ENCODE measurements around the gene MAPKAPK2. TPM values are rescaled to one million over a fixed set of nuclear protein-coding genes. Genes with fewer than 3 reads are reported as not detected.

Gene MAPKAPK2
- total RNA-seq, 4 donors from 2014 or later: 37.8 to 70.1 (median 61.7) TPM

DNA sequence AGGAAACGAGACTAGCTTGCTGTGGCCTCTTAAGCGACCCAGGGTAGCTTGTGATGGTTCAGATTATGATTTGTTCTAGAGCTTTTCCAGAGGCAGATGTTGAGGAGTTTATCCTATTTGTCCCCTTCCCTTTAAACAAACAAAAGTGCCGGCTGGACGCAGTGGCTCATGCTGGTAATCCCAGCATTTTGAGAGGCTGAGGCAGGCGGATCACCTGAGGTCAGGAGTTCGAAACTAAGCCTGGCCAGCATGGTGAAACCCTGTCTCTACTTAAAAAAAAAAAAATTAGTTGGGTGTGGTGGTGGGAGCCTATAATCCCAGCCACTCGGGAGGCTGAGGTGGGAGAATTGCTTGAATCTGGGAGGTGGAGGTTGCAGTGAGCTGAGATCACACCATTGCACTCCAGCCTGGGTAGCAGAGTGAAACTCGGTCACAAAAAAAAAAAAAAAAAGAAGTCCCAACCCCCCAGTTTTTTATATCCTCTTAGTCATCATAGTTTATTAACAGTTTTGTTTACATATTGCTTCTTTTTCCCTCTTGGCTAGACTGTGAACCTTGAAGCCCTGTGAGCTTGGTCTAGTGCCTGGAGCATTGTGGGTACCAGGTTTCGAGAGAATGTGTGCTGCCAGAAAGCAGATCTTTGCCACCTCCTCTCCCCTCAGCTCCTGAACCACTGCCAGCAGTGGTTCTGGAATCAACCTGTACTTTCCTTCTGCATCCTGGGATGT is 29.8 kb downstream of the MAPKAPK2 start:
- Histone ChIP-seq H3K4me1 (peaks cover 61 to 85% (median 79%) of the 10 kb centered on the region in 4 donors), H3K27ac (replicated peaks in 1 of 4) (peak overlapping the region; percentile 53 to 71 (median 69)), H3K9me3 (no peaks in the 10 kb centered on the region), H3K36me3 (no peaks in the 10 kb centered on the region), H3K4me3 (no peak overlapping the region), H3K27me3 (no peaks in the 10 kb centered on the region)
- 45% methylated on average over 9 of the region's 9 CpGs for WGBS
- DNase-seq (ENCODE audit: extremely low spot score): no peak
- TF ChIP-seq EP300 (IDR thresholded peaks at IDR 0.05) (no peak), POLR2A (IDR thresholded peaks at IDR 0.05; ENCODE audit: low read depth) (no peak), POLR2AphosphoS5 (IDR thresholded peaks at IDR 0.05) (peak in 1 of 2 donors; percentile 66)
- TF ChIP-seq, protein P1, sequence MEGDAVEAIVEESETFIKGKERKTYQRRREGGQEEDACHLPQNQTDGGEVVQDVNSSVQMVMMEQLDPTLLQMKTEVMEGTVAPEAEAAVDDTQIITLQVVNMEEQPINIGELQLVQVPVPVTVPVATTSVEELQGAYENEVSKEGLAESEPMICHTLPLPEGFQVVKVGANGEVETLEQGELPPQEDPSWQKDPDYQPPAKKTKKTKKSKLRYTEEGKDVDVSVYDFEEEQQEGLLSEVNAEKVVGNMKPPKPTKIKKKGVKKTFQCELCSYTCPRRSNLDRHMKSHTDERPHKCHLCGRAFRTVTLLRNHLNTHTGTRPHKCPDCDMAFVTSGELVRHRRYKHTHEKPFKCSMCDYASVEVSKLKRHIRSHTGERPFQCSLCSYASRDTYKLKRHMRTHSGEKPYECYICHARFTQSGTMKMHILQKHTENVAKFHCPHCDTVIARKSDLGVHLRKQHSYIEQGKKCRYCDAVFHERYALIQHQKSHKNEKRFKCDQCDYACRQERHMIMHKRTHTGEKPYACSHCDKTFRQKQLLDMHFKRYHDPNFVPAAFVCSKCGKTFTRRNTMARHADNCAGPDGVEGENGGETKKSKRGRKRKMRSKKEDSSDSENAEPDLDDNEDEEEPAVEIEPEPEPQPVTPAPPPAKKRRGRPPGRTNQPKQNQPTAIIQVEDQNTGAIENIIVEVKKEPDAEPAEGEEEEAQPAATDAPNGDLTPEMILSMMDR (IDR thresholded peaks at IDR 0.05): no peak
- intact Hi-C loops (cut with DNase I): no loop called here

- Histone ChIP-seq H3K36me3 (no peaks in the 10 kb centered on the region), H3K27me3 (no peaks in the 10 kb centered on the region), H3K4me3 (no peak overlapping the region), H3K27ac (replicated peaks in 1 of 4) (peak overlapping the region; percentile 53 to 71 (median 69)), H3K9me3 (no peaks in the 10 kb centered on the region), H3K4me1 (peaks cover 58 to 85% (median 79%) of the 10 kb centered on the region in 4 donors)
- no peak for TF ChIP-seq POLR2AphosphoS5 (IDR thresholded peaks at IDR 0.05)
- no peak for TF ChIP-seq EP300 (IDR thresholded peaks at IDR 0.05)
- no peak for TF ChIP-seq POLR2A (IDR thresholded peaks at IDR 0.05; ENCODE audit: low read depth)
- TF ChIP-seq, protein P1 (IDR thresholded peaks at IDR 0.05): no peak
- 71% methylated on average over 4 of the region's 4 CpGs for WGBS
- no peak for DNase-seq (ENCODE audit: extremely low spot score)
- intact Hi-C loops (cut with DNase I): no loop called here
Observed at GRCh38 chr1:206715120-206715519, 30.4 kb downstream of the MAPKAPK2 start.

- intact Hi-C loops (cut with DNase I): no loop called here
- no peak overlapping the region for H3K4me3 ChIP-seq
- peak overlapping the region in 3 of 4 donors; percentile 67 to 71 (median 71) for H3K27ac ChIP-seq (replicated peaks in 1 of 4)
- H3K27me3 ChIP-seq: no peaks in the 10 kb centered on the region
- 96% methylated on average over 3 of the region's 3 CpGs for WGBS
- H3K9me3 ChIP-seq: no peaks in the 10 kb centered on the region
- no peak for TF ChIP-seq POLR2AphosphoS5 (IDR thresholded peaks at IDR 0.05)
- TF ChIP-seq EP300 (IDR thresholded peaks at IDR 0.05): no peak
- TF ChIP-seq POLR2A (IDR thresholded peaks at IDR 0.05; ENCODE audit: low read depth): no peak
- TF ChIP-seq, protein P1 (IDR thresholded peaks at IDR 0.05): no peak
- H3K36me3 ChIP-seq: no peaks in the 10 kb centered on the region
- no peak for DNase-seq (ENCODE audit: extremely low spot score)
- H3K4me1 ChIP-seq: peaks cover 53 to 84% (median 78%) of the 10 kb centered on the region in 4 donors
Observed at GRCh38 chr1:206715552-206716158, 30.9 kb downstream of the MAPKAPK2 start.

DNA sequence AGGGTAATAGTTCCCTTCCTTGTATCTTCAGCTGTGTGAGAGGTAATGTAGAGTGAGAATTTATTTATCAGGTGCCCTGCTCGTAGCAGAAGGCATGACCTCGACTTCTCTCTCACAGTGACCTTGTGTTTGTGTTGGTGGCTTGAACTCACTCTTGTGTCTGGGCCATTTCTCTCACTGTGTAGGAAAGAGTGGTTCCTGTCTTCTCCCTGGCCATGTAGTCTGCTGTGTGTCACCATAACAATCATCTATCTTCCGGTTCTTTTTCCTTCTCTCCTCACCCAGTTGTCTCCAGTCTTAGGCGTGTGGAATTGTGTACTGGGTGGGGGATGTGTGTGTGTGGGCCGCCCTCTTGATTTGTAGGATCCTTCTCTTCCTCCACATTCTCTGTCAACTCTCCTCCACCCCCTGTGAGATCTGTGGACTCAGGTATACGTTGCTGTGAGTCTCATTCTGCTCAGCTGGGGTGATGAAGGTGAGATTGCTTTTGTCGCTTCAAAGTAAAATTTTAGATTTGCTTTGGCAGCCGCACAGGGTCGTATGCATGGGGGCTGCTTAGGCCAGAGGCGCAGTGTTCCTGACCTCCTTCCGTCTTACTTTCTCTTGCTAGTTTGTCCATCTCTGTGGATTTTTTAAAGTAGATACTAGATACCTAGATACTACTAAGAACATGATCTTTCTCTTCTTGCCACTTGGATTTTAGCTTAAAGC is 31.6 kb downstream of the MAPKAPK2 start:
- Histone ChIP-seq H3K27me3 (no peaks in the 10 kb centered on the region), H3K9me3 (no peaks in the 10 kb centered on the region), H3K4me1 (peaks cover 57 to 89% (median 81%) of the 10 kb centered on the region in 4 donors), H3K36me3 (no peaks in the 10 kb centered on the region), H3K4me3 (no peak overlapping the region), H3K27ac (replicated peaks in 1 of 4) (peak overlapping the region in 2 of 4 donors; percentile 48 to 71)
- DNase-seq (ENCODE audit: extremely low spot score): no peak
- intact Hi-C loops (cut with DNase I): no loop called here
- 88% methylated on average over 11 of the region's 11 CpGs for WGBS
- TF ChIP-seq EP300 (IDR thresholded peaks at IDR 0.05) (no peak), POLR2AphosphoS5 (IDR thresholded peaks at IDR 0.05) (no peak), POLR2A (IDR thresholded peaks at IDR 0.05; ENCODE audit: low read depth) (no peak)
